Activated B cell treated with CpG ODN at 0.5 μM for 24 hours (primary cell): Measurements from ENCODE around the gene NPW. TPM values are rescaled to one million over a fixed set of nuclear protein-coding genes. Genes with fewer than 3 reads are reported as not detected.

Source experiments
- ATAC-seq: fragments of 200-7000 bp; cut with Tn5 transposase; one replicate; pipeline ENCODE4 v1.10.0; 2021; ENCODE audit warnings: low read depth, mild to moderate bottlenecking, moderate library complexity
- CTCF ChIA-PET: fragments of 350-600 bp; sonication (Branson Sonifier 250); formaldehyde crosslinking; loops from one replicate; lab custom pipeline; 2021; ENCODE audit warnings: antibody characterized with exemption; lab: Charles Lee
- POLR2A ChIA-PET: fragments of 350-600 bp; sonication (Branson Sonifier 250); formaldehyde crosslinking; loops from one replicate; lab custom pipeline; 2021; ENCODE audit warnings: antibody characterized with exemption; lab: Charles Lee
- DNase-seq: peaks from one replicate; pipeline ENCODE4 v3.0.0; 2022
- H3K27ac Mint-ChIP-seq: one replicate; pipeline ENCODE4 v1.8.0; 2020; ENCODE audit warnings: mixed read lengths
- H3K27me3 Mint-ChIP-seq: one replicate; pipeline ENCODE4 v1.8.0; 2021; ENCODE audit warnings: mixed read lengths
- H3K36me3 Mint-ChIP-seq: one replicate; pipeline ENCODE4 v1.8.0; 2021; ENCODE audit warnings: low read depth, mixed read lengths
- H3K4me1 Mint-ChIP-seq: one replicate; pipeline ENCODE4 v1.8.0; 2021; ENCODE audit warnings: mixed read lengths
- H3K4me3 Mint-ChIP-seq: one replicate; pipeline ENCODE4 v1.8.0; 2020; ENCODE audit warnings: mild to moderate bottlenecking, mixed read lengths
- H3K9me3 Mint-ChIP-seq: one replicate; pipeline ENCODE4 v1.8.0; 2020; ENCODE audit warnings: mixed read lengths
- CTCF ChIP-seq: fragments of 200-600 bp; IDR thresholded peaks from one replicate; pipeline ENCODE4 v1.8.0; 2022; ENCODE audit warnings: antibody characterized with exemption, mild to moderate bottlenecking
- intact Hi-C: fragments of 100-400 bp; cut with micrococcal nuclease; formaldehyde crosslinking; loops from one replicate; pipeline ENCODE4 v1.15.1; 2024
- total RNA-seq: library from RNA; stranded (reverse); gene quantifications from 2 replicates; pipeline ENCODE4 v1.2.3, GENCODE V29; 2022

Gene NPW
- total RNA-seq, 1 donor from 2014 or later, result 1.5 TPM

- no peak for TF ChIP-seq CTCF
- Mint-ChIP-seq H3K4me1 (no peaks in the 10 kb centered on the region), H3K36me3 (peaks cover 62% of the 10 kb centered on the region), H3K27ac (no peak overlapping the region), H3K27me3 (no peaks in the 10 kb centered on the region), H3K4me3 (no peak overlapping the region), H3K9me3 (no peaks in the 10 kb centered on the region)
- ChIA-PET POLR2A (no interaction called here), CTCF (no interaction called here)
- ATAC-seq, result no peak
- intact Hi-C loops, result no loop called here
- DNase-seq, result no peak
Observed at GRCh38 chr16:2063861-2064260, 44.3 kb downstream of the NPW start.

GRCh38 chr16:2064368-2064945 lies 44.9 kb downstream of the NPW start:
- Mint-ChIP-seq H3K27me3 (no peaks in the 10 kb centered on the region), H3K36me3 (peaks cover 64% of the 10 kb centered on the region), H3K4me3 (no peak overlapping the region), H3K4me1 (no peaks in the 10 kb centered on the region), H3K27ac (no peak overlapping the region), H3K9me3 (no peaks in the 10 kb centered on the region)
- POLR2A ChIA-PET, result interaction anchor here (0.6 kb wide), 1 partner anchor 8 kb away, joined by 11 read pairs; no protein-coding TSS in a partner anchor
- ATAC-seq (no peak), DNase-seq (no peak)
- no peak for TF ChIP-seq CTCF
- intact Hi-C loops, result no loop called here
- CTCF ChIA-PET, result no interaction called here

- no peaks in the 10 kb centered on the region for H3K4me1 Mint-ChIP-seq
- TF ChIP-seq CTCF, result no peak
- no peak overlapping the region for H3K27ac Mint-ChIP-seq
- POLR2A ChIA-PET, result no interaction called here
- ATAC-seq, result no peak
- DNase-seq, result no peak
- H3K36me3 Mint-ChIP-seq, result peaks cover 65% of the 10 kb centered on the region
- no peaks in the 10 kb centered on the region for H3K9me3 Mint-ChIP-seq
- intact Hi-C loops, result no loop called here
- H3K4me3 Mint-ChIP-seq, result no peak overlapping the region
- no peaks in the 10 kb centered on the region for H3K27me3 Mint-ChIP-seq
- CTCF ChIA-PET, result no interaction called here
Observed at GRCh38 chr16:2066139-2066538, 46.6 kb downstream of the NPW start.

Other genes starting within 250 kb of the NPW start
- gene NME3, start 248.2 kb upstream of the NPW start, total RNA-seq, result 54.1 and 57.8 TPM in 2 replicates
- gene EME2, start 247.0 kb upstream of the NPW start, total RNA-seq, result 37.1 and 49.9 TPM in 2 replicates
- 60.9 and 65.1 TPM in 2 replicates for gene MRPS34, start 246.7 kb upstream of the NPW start, total RNA-seq
- 36.4 and 40.3 TPM in 2 replicates for gene SPSB3, start 237.2 kb upstream of the NPW start, total RNA-seq
- 53.7 and 54.2 TPM in 2 replicates for gene NUBP2, start 236.8 kb upstream of the NPW start, total RNA-seq
- gene IGFALS, start 226.1 kb upstream of the NPW start, total RNA-seq, result not detected in 2 replicates
- gene HAGH, start 193.0 kb upstream of the NPW start, total RNA-seq, result 19.0 and 19.5 TPM in 2 replicates
- 10.2 and 10.4 TPM in 2 replicates for gene FAHD1, start 192.6 kb upstream of the NPW start, total RNA-seq
- not detected in 2 replicates for gene MEIOB, start 147.6 kb upstream of the NPW start, total RNA-seq
- not detected in 2 replicates for gene HS3ST6, start 101.4 kb upstream of the NPW start, total RNA-seq
- gene MSRB1, start 76.6 kb upstream of the NPW start, total RNA-seq, result 14.7 and 16.6 TPM in 2 replicates
- gene RPL3L, start 65.1 kb upstream of the NPW start, total RNA-seq, result not detected in 2 replicates
- gene NDUFB10, start 60.2 kb upstream of the NPW start, total RNA-seq, result 77.4 and 92.5 TPM in 2 replicates
- gene RPS2, start 55.0 kb upstream of the NPW start, total RNA-seq, result 5,116 and 5,913 TPM in 2 replicates
- not detected in 2 replicates for gene RNF151, start 52.9 kb upstream of the NPW start, total RNA-seq
- 41.8 and 44.2 TPM in 2 replicates for gene TBL3, start 47.7 kb upstream of the NPW start, total RNA-seq
- gene NOXO1, start 38.3 kb upstream of the NPW start, total RNA-seq, result 0.37 and 0.73 TPM in 2 replicates
- gene GFER, start 35.6 kb upstream of the NPW start, total RNA-seq, result 31.6 and 39.4 TPM in 2 replicates
- 10.0 and 11.3 TPM in 2 replicates for gene SYNGR3, start 29.8 kb upstream of the NPW start, total RNA-seq
- gene ZNF598, start 10.0 kb upstream of the NPW start, total RNA-seq, result 56.4 and 59.3 TPM in 2 replicates
- gene NHERF2, start 7.1 kb downstream of the NPW start, total RNA-seq, result 0.56 and 0.93 TPM in 2 replicates
- 10.5 and 11.5 TPM in 2 replicates for gene NTHL1, start 28.0 kb downstream of the NPW start, total RNA-seq
- gene TSC2, start 28.2 kb downstream of the NPW start, total RNA-seq, result 130 and 139 TPM in 2 replicates
- gene PKD1, start 116.1 kb downstream of the NPW start, total RNA-seq, result 58.6 and 84.2 TPM in 2 replicates
- 0.61 TPM in 1 of 2 replicates, not detected in the other for gene RAB26, start 128.8 kb downstream of the NPW start, total RNA-seq
- gene TRAF7, start 136.0 kb downstream of the NPW start, total RNA-seq, result 72.7 and 78.1 TPM in 2 replicates
- not detected in 2 replicates for gene CASKIN1, start 176.8 kb downstream of the NPW start, total RNA-seq
- 35.7 and 38.7 TPM in 2 replicates for gene MLST8, start 185.7 kb downstream of the NPW start, total RNA-seq
- gene BRICD5, start 191.1 kb downstream of the NPW start, total RNA-seq, result 4.9 and 5.1 TPM in 2 replicates
- gene PGP, start 195.1 kb downstream of the NPW start, total RNA-seq, result 9.9 and 10.4 TPM in 2 replicates
- gene E4F1, start 203.8 kb downstream of the NPW start, total RNA-seq, result 29.9 and 31.3 TPM in 2 replicates
- 1.2 and 1.3 TPM in 2 replicates for gene DNASE1L2, start 216.7 kb downstream of the NPW start, total RNA-seq
- gene ECI1, start 231.8 kb downstream of the NPW start, total RNA-seq, result 38.1 and 43.0 TPM in 2 replicates
- 228 and 232 TPM in 2 replicates for gene RNPS1, start 248.3 kb downstream of the NPW start, total RNA-seq